Thyroid gland (tissue), 4 donors: Measurements from ENCODE around the gene MYCL.

Experiments used
- CTCF ChIP-seq, 6 experiments: fragments of 200-600 bp in 3 of 6; fragments of 450-650 bp in 3 of 6; sonication (generic) in 3 of 6; IDR thresholded peaks; one replicate each; pipeline ENCODE4 v1.5.1; 2016 to 2019; ENCODE audit warnings: antibody characterized with exemption in 6 of 6, mild to moderate bottlenecking in 2 of 6, inconsistent platforms in 1 of 6, moderate library complexity in 1 of 6
- POLR2A ChIP-seq, 2 donors: fragments of 450-650 bp; IDR thresholded peaks; one replicate each; pipeline ENCODE4 v1.6.1; 2017; ENCODE audit warnings: antibody characterized with exemption in 2 of 2, mild to moderate bottlenecking in 2 of 2, moderate library complexity in 1 of 2

- TF ChIP-seq CTCF (IDR thresholded peaks at IDR 0.05) (no peak), POLR2A (IDR thresholded peaks at IDR 0.05) (no peak)
These were observed 36.0 kb downstream of the MYCL start for GRCh38 chr1:39865762-39866161.
